Astrocyte (in vitro differentiated cells and primary cell): Measurements from ENCODE around the gene SELENOO. TPM values are rescaled to one million over a fixed set of nuclear protein-coding genes. Genes with fewer than 3 reads are reported as not detected.

ENCODE experiments used
- DNase-seq: peaks from one replicate; pipeline ENCODE4 v3.0.0-alpha.2; 2010; ENCODE audit warnings: low read depth
- FAIRE-seq: peaks from 2 replicates; lab custom pipeline; 2011; peaks lifted over from hg19 to GRCh38; lab: Jason Lieb, UNC
- H2AFZ ChIP-seq: 2 replicates; pipeline ENCODE4 v1.6.0; 2012; ENCODE audit warnings: low read depth, low read length, inconsistent platforms
- H3K27ac ChIP-seq: 2 replicates; pipeline ENCODE4 v1.5.1; 2011; ENCODE audit warnings: low read depth, low read length, inconsistent platforms
- H3K27me3 ChIP-seq: 2 replicates; pipeline ENCODE4 v1.6.0; 2011; ENCODE audit warnings: low read length, inconsistent platforms; ENCODE audit not compliant: insufficient read depth
- H3K36me3 ChIP-seq: 2 replicates; pipeline ENCODE4 v1.5.1; 2011; ENCODE audit warnings: low read length, inconsistent platforms; ENCODE audit not compliant: insufficient read depth
- H3K4me1 ChIP-seq: 2 replicates; pipeline ENCODE4 v1.5.1; 2011; ENCODE audit warnings: low read length, inconsistent platforms; ENCODE audit not compliant: insufficient read depth
- H3K4me2 ChIP-seq: 2 replicates; pipeline ENCODE4 v1.6.0; 2012; ENCODE audit warnings: low read length, inconsistent platforms
- H3K4me3 ChIP-seq: 2 replicates; pipeline ENCODE4 v1.5.1; 2011; ENCODE audit warnings: low read depth, mild to moderate bottlenecking, low read length, inconsistent platforms; ENCODE audit not compliant: insufficient read depth
- H3K79me2 ChIP-seq: 2 replicates; pipeline ENCODE4 v1.6.0; 2012; ENCODE audit warnings: mild to moderate bottlenecking, low read length, inconsistent platforms; ENCODE audit not compliant: insufficient read depth
- H3K9ac ChIP-seq: 2 replicates; pipeline ENCODE4 v1.6.0; 2012; ENCODE audit warnings: mild to moderate bottlenecking, low read length, inconsistent platforms
- H3K9me3 ChIP-seq: 2 replicates; pipeline ENCODE4 v1.5.1; 2012; ENCODE audit warnings: low read depth, mild to moderate bottlenecking, low read length, inconsistent platforms; ENCODE audit not compliant: insufficient read depth
- H4K20me1 ChIP-seq: 2 replicates; pipeline ENCODE4 v1.6.0; 2012; ENCODE audit warnings: low read length, inconsistent platforms; ENCODE audit not compliant: insufficient read depth
- H3K27ac Mint-ChIP-seq: one replicate; pipeline ENCODE4 v1.8.0; 2021; ENCODE audit warnings: mild to moderate bottlenecking, mixed read lengths; ENCODE audit not compliant: unreplicated experiment
- H3K27me3 Mint-ChIP-seq: one replicate; pipeline ENCODE4 v1.8.0; 2021; ENCODE audit warnings: low read depth, mixed read lengths; ENCODE audit not compliant: unreplicated experiment
- H3K36me3 Mint-ChIP-seq: one replicate; pipeline ENCODE4 v1.8.0; 2021; ENCODE audit warnings: low read depth, mixed read lengths; ENCODE audit not compliant: unreplicated experiment
- H3K4me1 Mint-ChIP-seq: one replicate; pipeline ENCODE4 v1.8.0; 2021; ENCODE audit warnings: low read depth, mixed read lengths; ENCODE audit not compliant: unreplicated experiment
- H3K4me3 Mint-ChIP-seq: one replicate; pipeline ENCODE4 v1.8.0; 2021; ENCODE audit warnings: mild to moderate bottlenecking, moderate library complexity, mixed read lengths; ENCODE audit not compliant: unreplicated experiment
- H3K9me3 Mint-ChIP-seq: one replicate; pipeline ENCODE4 v1.8.0; 2021; ENCODE audit warnings: mild to moderate bottlenecking, mixed read lengths; ENCODE audit not compliant: unreplicated experiment
- CTCF ChIP-seq: IDR thresholded peaks from 2 replicates; pipeline ENCODE4 v1.5.1; 2011; ENCODE audit warnings: low read depth, mild to moderate bottlenecking, inconsistent platforms, low read length, moderate library complexity; ENCODE audit not compliant: insufficient read depth
- EZH2 ChIP-seq: IDR thresholded peaks from 2 replicates; pipeline ENCODE4 v1.6.1; 2012; ENCODE audit warnings: mild to moderate bottlenecking, low read length, inconsistent platforms; ENCODE audit not compliant: insufficient read depth
- total RNA-seq: library from RNA; stranded (reverse); gene quantifications from 2 replicates; pipeline ENCODE4 v1.2.1, GENCODE V29; 2021

Gene SELENOO
- total RNA-seq, 1 donor from 2014 or later = 18.5 TPM

DNA sequence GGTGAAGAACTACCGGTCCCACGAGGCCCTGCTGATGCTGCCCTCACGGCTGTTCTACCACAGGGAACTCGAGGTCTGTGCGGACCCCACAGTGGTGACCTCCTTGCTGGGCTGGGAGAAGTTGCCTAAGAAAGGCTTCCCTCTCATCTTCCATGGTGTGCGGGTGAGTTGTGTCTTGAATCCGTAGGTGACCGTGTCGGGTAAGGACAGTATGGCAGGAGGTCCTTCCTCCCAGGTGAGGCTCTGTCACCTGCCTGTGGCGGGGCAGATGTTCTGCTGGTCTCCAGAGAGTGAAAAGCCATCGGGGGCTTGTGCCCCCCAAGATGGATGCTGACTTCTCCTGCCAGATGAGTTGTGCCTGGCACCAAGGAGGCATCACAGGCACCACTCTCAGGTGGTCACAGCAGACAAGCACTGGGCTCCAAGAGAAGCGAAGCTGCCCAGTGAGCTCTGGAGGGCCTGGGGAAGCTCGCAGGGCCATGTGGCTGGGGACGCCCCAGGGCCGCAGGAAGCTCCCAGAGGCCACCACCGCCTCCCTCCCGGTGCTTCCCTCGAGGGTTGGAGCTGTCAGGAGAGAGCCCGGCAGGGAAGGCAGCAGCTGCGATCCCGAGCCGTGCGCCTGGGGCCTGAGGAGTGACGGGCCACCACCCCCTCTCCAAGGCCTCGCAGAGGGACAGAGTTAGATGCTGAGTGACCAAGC, 47.6 kb upstream of the SELENOO start:
- Histone ChIP-seq H3K9ac (no peak overlapping the region), H3K4me2 (no peak overlapping the region), H3K36me3 (no peaks in the 10 kb centered on the region), H2AFZ (no peak overlapping the region), H3K9me3 (no peaks in the 10 kb centered on the region), H4K20me1 (peaks cover 2% of the 10 kb centered on the region), H3K27ac (no peak overlapping the region), H3K27me3 (no peaks in the 10 kb centered on the region), H3K79me2 (no peaks in the 10 kb centered on the region), H3K4me1 (peaks cover 8% of the 10 kb centered on the region), H3K4me3 (no peak overlapping the region)
- peaks cover 32% of the 10 kb centered on the region for H3K27me3 Mint-ChIP-seq
- no peak for TF ChIP-seq EZH2
- no peak for TF ChIP-seq CTCF
- no peaks in the 10 kb centered on the region for H3K36me3 Mint-ChIP-seq
- H3K27ac Mint-ChIP-seq = no peak overlapping the region
- DNase-seq (no peak), FAIRE-seq (no peak)
- no peak overlapping the region for H3K4me3 Mint-ChIP-seq
- no peaks in the 10 kb centered on the region for H3K9me3 Mint-ChIP-seq
- peaks cover 7% of the 10 kb centered on the region for H3K4me1 Mint-ChIP-seq

DNA sequence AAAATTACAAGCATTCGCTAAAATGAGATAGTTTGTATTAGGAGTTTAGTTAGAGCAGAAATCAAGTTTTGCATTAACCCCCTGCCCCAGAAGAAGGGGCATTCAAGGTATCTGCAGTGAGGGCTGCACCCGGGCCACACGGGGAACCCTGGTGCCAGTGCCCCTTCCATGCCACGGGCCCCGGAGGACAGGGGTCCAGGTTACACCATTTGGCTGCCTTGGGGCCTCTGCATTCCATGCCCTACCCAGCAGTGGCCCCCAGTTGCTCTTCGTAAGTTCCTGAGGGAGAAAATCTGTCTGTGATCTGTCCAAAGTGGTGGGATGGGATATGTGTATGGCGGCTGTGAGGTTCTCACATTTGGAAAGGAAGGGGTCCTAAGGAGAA, 47.1 kb upstream of the SELENOO start:
- Histone ChIP-seq H3K36me3 (no peaks in the 10 kb centered on the region), H3K4me3 (no peak overlapping the region), H3K9me3 (no peaks in the 10 kb centered on the region), H3K4me1 (peaks cover 7% of the 10 kb centered on the region), H3K79me2 (no peaks in the 10 kb centered on the region), H2AFZ (no peak overlapping the region), H3K9ac (no peak overlapping the region), H3K4me2 (no peak overlapping the region), H3K27me3 (no peaks in the 10 kb centered on the region), H4K20me1 (peaks cover 2% of the 10 kb centered on the region), H3K27ac (no peak overlapping the region)
- FAIRE-seq = no peak
- no peak for DNase-seq
- Mint-ChIP-seq H3K9me3 (no peaks in the 10 kb centered on the region), H3K4me1 (peaks cover 7% of the 10 kb centered on the region), H3K36me3 (no peaks in the 10 kb centered on the region), H3K27me3 (peaks cover 37% of the 10 kb centered on the region), H3K4me3 (no peak overlapping the region), H3K27ac (no peak overlapping the region)
- TF ChIP-seq EZH2 = no peak

DNA sequence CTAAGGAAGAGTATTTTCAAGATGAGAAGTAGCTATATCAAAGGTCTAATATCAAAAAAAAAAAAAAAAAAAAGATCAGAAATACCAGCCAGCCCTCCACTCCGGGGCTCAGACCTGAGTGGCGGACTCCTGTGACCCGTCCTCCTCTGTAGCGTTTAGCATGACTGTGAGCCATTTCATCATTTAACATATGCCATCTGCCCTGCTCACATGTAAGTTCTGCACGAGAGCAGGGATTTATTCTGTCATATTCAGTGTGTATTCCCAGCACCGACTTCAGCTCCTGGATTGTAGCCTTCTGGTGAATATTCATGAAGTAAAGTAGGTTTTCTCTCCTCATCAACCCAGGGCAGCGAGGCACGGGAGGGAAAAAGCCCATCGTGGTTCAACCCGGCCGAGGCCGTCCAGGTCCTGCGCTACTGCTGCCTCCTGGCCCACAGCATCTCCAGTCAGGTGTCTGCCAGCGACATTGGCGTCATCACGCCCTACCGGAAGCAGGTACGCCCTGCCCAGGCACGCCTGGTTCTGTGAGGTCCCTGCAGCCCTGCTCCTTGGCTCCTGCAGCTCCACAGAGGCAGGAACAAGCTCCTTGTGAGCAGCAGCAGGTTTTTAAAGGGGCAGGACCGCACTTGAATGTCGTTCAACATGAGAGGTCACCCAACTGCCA, 43.0 kb upstream of the SELENOO start:
- Mint-ChIP-seq H3K9me3 (peaks cover 2% of the 10 kb centered on the region), H3K4me1 (no peaks in the 10 kb centered on the region), H3K27ac (no peak overlapping the region), H3K36me3 (no peaks in the 10 kb centered on the region), H3K27me3 (peaks cover 48% of the 10 kb centered on the region), H3K4me3 (no peak overlapping the region)
- no peak overlapping the region for H3K4me3 ChIP-seq
- no peak overlapping the region for H2AFZ ChIP-seq
- no peaks in the 10 kb centered on the region for H4K20me1 ChIP-seq
- no peak overlapping the region for H3K4me2 ChIP-seq
- no peak for DNase-seq
- no peaks in the 10 kb centered on the region for H3K4me1 ChIP-seq
- TF ChIP-seq CTCF = no peak
- no peak for TF ChIP-seq EZH2
- no peaks in the 10 kb centered on the region for H3K27me3 ChIP-seq
- H3K36me3 ChIP-seq = no peaks in the 10 kb centered on the region
- H3K9me3 ChIP-seq = no peaks in the 10 kb centered on the region
- H3K9ac ChIP-seq = no peak overlapping the region
- FAIRE-seq = no peak
- H3K79me2 ChIP-seq = no peaks in the 10 kb centered on the region
- H3K27ac ChIP-seq = no peak overlapping the region
